ENCODE measurements around the gene PUS10. TPM values are rescaled to one million over a fixed set of nuclear protein-coding genes. Genes with fewer than 3 reads are reported as not detected.

Gene PUS10
- total RNA-seq, result 9.3 TPM

GRCh38 chr2:61017556-61018317, at the start of gene PUS10, which contains the start of gene PEX13:
Gene PUS10, minus strand, starts transcription at chr2:61018255. Its CDS starts 6,365 bp downstream, at chr2:61011890.
Gene PEX13, plus strand, starts transcription at chr2:61017720. Its CDS starts 40 bp downstream, at chr2:61017760.

GRCh38 chr2:61065714-61066709, 48.0 kb upstream of the PUS10 start, which contains the start of gene SANBR:
Gene SANBR, plus strand, starts transcription at chr2:61065871. Its CDS starts 4,480 bp downstream, at chr2:61070351.

Other genes starting within 250 kb of the PUS10 start
- 24.2 TPM for gene REL, start 136.7 kb downstream of the PUS10 start, total RNA-seq
- gene PEX13, start 535 bp downstream of the PUS10 start, total RNA-seq, result 61.4 TPM
- gene SANBR, start 47.6 kb upstream of the PUS10 start, total RNA-seq, result 36.4 TPM
- 15.8 TPM for gene C2orf74, start 143.9 kb upstream of the PUS10 start, total RNA-seq